ENCODE data around the gene RALGAPA2. TPM values are rescaled to one million over a fixed set of nuclear protein-coding genes. Genes with fewer than 3 reads are reported as not detected.

Gene RALGAPA2
- total RNA-seq, 1 experiment from 2014 or later: 26.3 TPM

- Mint-ChIP-seq H3K27ac (ENCODE audit: unreplicated experiment) (no peak overlapping the region), H3K4me3 (ENCODE audit: low read depth, unreplicated experiment) (no peak overlapping the region), H3K27me3 (ENCODE audit: unreplicated experiment) (peaks cover 21% of the 10 kb centered on the region), H3K4me1 (ENCODE audit: low read depth, unreplicated experiment) (no peaks in the 10 kb centered on the region), H3K9me3 (ENCODE audit: low read depth, unreplicated experiment) (no peaks in the 10 kb centered on the region), H3K36me3 (ENCODE audit: insufficient read depth, unreplicated experiment) (no peaks in the 10 kb centered on the region)
- CTCF ChIA-PET: no interaction called here
- TF ChIP-seq, protein P1, sequence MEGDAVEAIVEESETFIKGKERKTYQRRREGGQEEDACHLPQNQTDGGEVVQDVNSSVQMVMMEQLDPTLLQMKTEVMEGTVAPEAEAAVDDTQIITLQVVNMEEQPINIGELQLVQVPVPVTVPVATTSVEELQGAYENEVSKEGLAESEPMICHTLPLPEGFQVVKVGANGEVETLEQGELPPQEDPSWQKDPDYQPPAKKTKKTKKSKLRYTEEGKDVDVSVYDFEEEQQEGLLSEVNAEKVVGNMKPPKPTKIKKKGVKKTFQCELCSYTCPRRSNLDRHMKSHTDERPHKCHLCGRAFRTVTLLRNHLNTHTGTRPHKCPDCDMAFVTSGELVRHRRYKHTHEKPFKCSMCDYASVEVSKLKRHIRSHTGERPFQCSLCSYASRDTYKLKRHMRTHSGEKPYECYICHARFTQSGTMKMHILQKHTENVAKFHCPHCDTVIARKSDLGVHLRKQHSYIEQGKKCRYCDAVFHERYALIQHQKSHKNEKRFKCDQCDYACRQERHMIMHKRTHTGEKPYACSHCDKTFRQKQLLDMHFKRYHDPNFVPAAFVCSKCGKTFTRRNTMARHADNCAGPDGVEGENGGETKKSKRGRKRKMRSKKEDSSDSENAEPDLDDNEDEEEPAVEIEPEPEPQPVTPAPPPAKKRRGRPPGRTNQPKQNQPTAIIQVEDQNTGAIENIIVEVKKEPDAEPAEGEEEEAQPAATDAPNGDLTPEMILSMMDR (IDR thresholded peaks at IDR 0.05; ENCODE audit: unreplicated experiment): no peak
- intact Hi-C loops (cut with micrococcal nuclease; ENCODE audit: unreplicated experiment): loop anchor here (10.0 kb wide), 1 partner anchor 280 kb away; no protein-coding TSS in a partner anchor
- no TSS peak for BruUV-seq (replicated peaks)
- DNase-seq: no peak
Measured at GRCh38 chr20:20364593-20365479, 347.6 kb downstream of the RALGAPA2 start.

- Mint-ChIP-seq H3K9me3 (ENCODE audit: low read depth, unreplicated experiment) (no peaks in the 10 kb centered on the region), H3K27me3 (ENCODE audit: unreplicated experiment) (peaks cover 21% of the 10 kb centered on the region), H3K36me3 (ENCODE audit: insufficient read depth, unreplicated experiment) (no peaks in the 10 kb centered on the region), H3K27ac (ENCODE audit: unreplicated experiment) (no peak overlapping the region), H3K4me1 (ENCODE audit: low read depth, unreplicated experiment) (no peaks in the 10 kb centered on the region), H3K4me3 (ENCODE audit: low read depth, unreplicated experiment) (no peak overlapping the region)
- DNase-seq: no peak
- CTCF ChIA-PET: no interaction called here
- TF ChIP-seq, protein P1 (IDR thresholded peaks at IDR 0.05; ENCODE audit: unreplicated experiment): no peak
- no TSS peak for BruUV-seq (replicated peaks)
- intact Hi-C loops (cut with micrococcal nuclease; ENCODE audit: unreplicated experiment): loop anchor here (10.0 kb wide), 1 partner anchor 279 kb away; no protein-coding TSS in a partner anchor
Measured at GRCh38 chr20:20363799-20364592, 348.4 kb downstream of the RALGAPA2 start.

GRCh38 chr20:20363434-20363798 lies 349.0 kb downstream of the RALGAPA2 start:
- TF ChIP-seq, protein P1 (IDR thresholded peaks at IDR 0.05; ENCODE audit: unreplicated experiment): no peak
- H3K27me3 Mint-ChIP-seq (ENCODE audit: unreplicated experiment): peaks cover 21% of the 10 kb centered on the region
- no peaks in the 10 kb centered on the region for H3K4me1 Mint-ChIP-seq (ENCODE audit: low read depth, unreplicated experiment)
- no peaks in the 10 kb centered on the region for H3K36me3 Mint-ChIP-seq (ENCODE audit: insufficient read depth, unreplicated experiment)
- CTCF ChIA-PET: no interaction called here
- no peak overlapping the region for H3K27ac Mint-ChIP-seq (ENCODE audit: unreplicated experiment)
- BruUV-seq (replicated peaks): no TSS peak
- H3K9me3 Mint-ChIP-seq (ENCODE audit: low read depth, unreplicated experiment): no peaks in the 10 kb centered on the region
- intact Hi-C loops (cut with micrococcal nuclease; ENCODE audit: unreplicated experiment): loop anchor here (10.0 kb wide), 1 partner anchor 279 kb away; no protein-coding TSS in a partner anchor
- no peak for DNase-seq
- H3K4me3 Mint-ChIP-seq (ENCODE audit: low read depth, unreplicated experiment): no peak overlapping the region

- Mint-ChIP-seq H3K36me3 (ENCODE audit: insufficient read depth, unreplicated experiment) (no peaks in the 10 kb centered on the region), H3K9me3 (ENCODE audit: low read depth, unreplicated experiment) (no peaks in the 10 kb centered on the region), H3K4me1 (ENCODE audit: low read depth, unreplicated experiment) (no peaks in the 10 kb centered on the region), H3K27ac (ENCODE audit: unreplicated experiment) (no peak overlapping the region), H3K27me3 (ENCODE audit: unreplicated experiment) (peaks cover 21% of the 10 kb centered on the region), H3K4me3 (ENCODE audit: low read depth, unreplicated experiment) (no peak overlapping the region)
- TF ChIP-seq, protein P1 (IDR thresholded peaks at IDR 0.05; ENCODE audit: unreplicated experiment): no peak
- BruUV-seq (replicated peaks): no TSS peak
- CTCF ChIA-PET: no interaction called here
- intact Hi-C loops (cut with micrococcal nuclease; ENCODE audit: unreplicated experiment): loop anchor here (10.0 kb wide), 1 partner anchor 278 kb away; no protein-coding TSS in a partner anchor
- DNase-seq: no peak
Measured at GRCh38 chr20:20362774-20363433, 349.5 kb downstream of the RALGAPA2 start.

Data from Calu3 (cell line).